Spleen (tissue), 11 donors: ENCODE measurements around the gene JAZF1. TPM values are rescaled to one million over a fixed set of nuclear protein-coding genes. Genes with fewer than 3 reads are reported as not detected.

Experiments
- DNase-seq: peaks from one replicate; pipeline ENCODE4 v3.0.0-alpha.2; 2020
- H3K27ac ChIP-seq, 8 donors: fragments of 200-600 bp; sonication (generic) in 7 of 8; 1 replicate in 4 of 8; 2 replicates in 4 of 8; pipeline versions ENCODE4 v1.5.0 to v1.8.0; 2016 to 2021; ENCODE audit warnings: inconsistent platforms in 4 of 8, mild to moderate bottlenecking in 4 of 8, moderate library complexity in 1 of 8
- H3K27me3 ChIP-seq, 7 donors: fragments of 200-600 bp; sonication (generic) in 6 of 7; replicated peaks in 1 of 7; 1 replicate in 4 of 7; 2 replicates in 3 of 7; pipeline versions ENCODE4 v1.5.0 to v1.8.0; 2016 to 2021; ENCODE audit warnings: inconsistent platforms in 3 of 7, mild to moderate bottlenecking in 1 of 7
- H3K36me3 ChIP-seq, 6 donors: fragments of 200-600 bp; sonication (generic) in 5 of 6; 1 replicate in 4 of 6; 2 replicates in 2 of 6; pipeline versions ENCODE4 v1.5.0 to v1.8.0; 2016 to 2021; ENCODE audit warnings: inconsistent platforms in 2 of 6
- H3K4me1 ChIP-seq, 6 donors: fragments of 200-600 bp; sonication (generic) in 5 of 6; 1 replicate in 3 of 6; 2 replicates in 3 of 6; pipeline versions ENCODE4 v1.5.0 to v1.8.0; 2016 to 2021; ENCODE audit warnings: inconsistent platforms in 3 of 6
- H3K4me3 ChIP-seq, 8 donors: fragments of 200-600 bp; sonication (generic) in 7 of 8; 1 replicate in 4 of 8; 2 replicates in 4 of 8; pipeline versions ENCODE4 v1.5.0 to v1.8.0; 2016 to 2021; ENCODE audit warnings: inconsistent platforms in 4 of 8, mild to moderate bottlenecking in 4 of 8, moderate library complexity in 2 of 8
- H3K9me3 ChIP-seq, 8 donors: fragments of 200-600 bp; sonication (generic) in 7 of 8; 1 replicate in 4 of 8; 2 replicates in 4 of 8; pipeline versions ENCODE4 v1.5.0 to v1.8.0; 2016 to 2021; ENCODE audit warnings: inconsistent platforms in 4 of 8
- POLR2A ChIP-seq, 3 donors: fragments of 450-650 bp; IDR thresholded peaks; one replicate each; pipeline ENCODE4 v1.5.1; 2017; ENCODE audit warnings: antibody characterized with exemption in 3 of 3, mild to moderate bottlenecking in 1 of 3
- POLR2AphosphoS5 ChIP-seq, 3 donors: sonication (generic); formaldehyde crosslinking; IDR thresholded peaks; one replicate each; pipeline ENCODE4 v1.5.1; 2017; ENCODE audit warnings: antibody characterized with exemption in 3 of 3
- WGBS, 5 donors: extraction: QIAGEN DNeasy Blood & Tissue Kit in 3 of 5; methylation state at CpG; one replicate each; pipeline versions ENCODE4 v1.1.5 to v1.1.7; 2013 to 2018; 5-methylcytosine and 5-hydroxymethylcytosine counted together
- intact Hi-C: fragments of 100-400 bp; cut with DNase I; formaldehyde crosslinking; loops from one replicate; pipeline ENCODE4 v1.15.0; 2023; ENCODE audit warnings: low total_unique reads
- polyA plus RNA-seq, 3 donors: library from polyadenylated mRNA; stranded (reverse); fragments of 200-250 nt; gene quantifications; one replicate each; pipeline ENCODE4 v1.2.1, GENCODE V29; 2013
- total RNA-seq, 7 donors: library from RNA; depleted of rRNA in 3 of 7; stranded (reverse); fragments of >200 nt in 3 of 7; fragmentation: NEBNext Ultra II Directional in 4 of 7; extraction: Animal tissue kit (Norgen Biotek cat#: 25700) in 4 of 7; gene quantifications; one replicate each; pipeline versions ENCODE4 v1.1.0 to v1.2.1, GENCODE V29; 2016 to 2021
- TF ChIP-seq, protein P1 (sequence below), 11 experiments: fragments of 200-600 bp in 7 of 11; fragments of 450-650 bp in 4 of 11; sonication (generic) in 4 of 11; IDR thresholded peaks in 8 of 11; conservative IDR thresholded peaks in 3 of 11; 1 replicate in 7 of 11; 2 replicates in 4 of 11; pipeline versions ENCODE4 v1.4.0 to v1.8.0; 2016 to 2021; ENCODE audit warnings: antibody characterized with exemption in 11 of 11, inconsistent platforms in 4 of 11, mild to moderate bottlenecking in 1 of 11
- donor health status: healthy with polysubstance abuse.
- donor health status: DM: no; HTN: no; CAD: no; lungs with moderate emphysema.
- donor health status: DM: no; HTN: no; CAD: no.
- donor health status: Bipolar disorder and iron deficiency.
- donor health status: healthy.
- donor health status: DM: no; HTN: no; CAD: no.
- donor health status: DM: yes; HTN: yes; CAD: no.

The JAZF1 gene
- total and polyA plus RNA-seq, 10 donors = 13.5 to 33.8 (median 24.7) TPM

DNA sequence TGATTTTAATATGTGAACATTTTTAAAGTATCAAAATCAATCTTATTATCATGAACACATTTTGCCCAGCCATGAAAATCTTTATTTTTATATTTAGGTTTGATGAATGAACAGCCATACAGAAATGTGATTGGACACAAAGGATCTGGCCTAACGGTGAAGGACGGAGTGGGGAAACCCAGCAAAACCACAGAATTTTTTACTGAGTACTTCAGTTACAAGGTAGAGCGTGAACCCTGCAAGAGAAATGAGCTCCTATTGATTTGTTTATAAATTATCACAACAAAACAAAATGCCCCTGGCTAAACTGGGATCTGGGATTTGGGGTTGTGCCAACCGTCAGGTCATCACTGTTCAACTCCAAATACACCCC lies 118.8 kb downstream of the JAZF1 start:
- DNase-seq = no peak
- Histone ChIP-seq H3K27me3 (no peaks in the 10 kb centered on the region), H3K27ac (no peak overlapping the region), H3K36me3 (no peaks in the 10 kb centered on the region), H3K9me3 (no peaks in the 10 kb centered on the region), H3K4me1 (peaks cover 4 to 38% (median 20%) of the 10 kb centered on the region in 6 donors), H3K4me3 (no peak overlapping the region)
- WGBS, 5 donors = 62 to 85% (median 72%) methylated on average over 4 of the region's 4 CpGs
- TF ChIP-seq, protein P1, sequence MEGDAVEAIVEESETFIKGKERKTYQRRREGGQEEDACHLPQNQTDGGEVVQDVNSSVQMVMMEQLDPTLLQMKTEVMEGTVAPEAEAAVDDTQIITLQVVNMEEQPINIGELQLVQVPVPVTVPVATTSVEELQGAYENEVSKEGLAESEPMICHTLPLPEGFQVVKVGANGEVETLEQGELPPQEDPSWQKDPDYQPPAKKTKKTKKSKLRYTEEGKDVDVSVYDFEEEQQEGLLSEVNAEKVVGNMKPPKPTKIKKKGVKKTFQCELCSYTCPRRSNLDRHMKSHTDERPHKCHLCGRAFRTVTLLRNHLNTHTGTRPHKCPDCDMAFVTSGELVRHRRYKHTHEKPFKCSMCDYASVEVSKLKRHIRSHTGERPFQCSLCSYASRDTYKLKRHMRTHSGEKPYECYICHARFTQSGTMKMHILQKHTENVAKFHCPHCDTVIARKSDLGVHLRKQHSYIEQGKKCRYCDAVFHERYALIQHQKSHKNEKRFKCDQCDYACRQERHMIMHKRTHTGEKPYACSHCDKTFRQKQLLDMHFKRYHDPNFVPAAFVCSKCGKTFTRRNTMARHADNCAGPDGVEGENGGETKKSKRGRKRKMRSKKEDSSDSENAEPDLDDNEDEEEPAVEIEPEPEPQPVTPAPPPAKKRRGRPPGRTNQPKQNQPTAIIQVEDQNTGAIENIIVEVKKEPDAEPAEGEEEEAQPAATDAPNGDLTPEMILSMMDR (IDR thresholded peaks at IDR 0.05 in 8 of 11, conservative IDR thresholded peaks at IDR 0.05 in 3 of 11) = no peak
- TF ChIP-seq POLR2AphosphoS5 (IDR thresholded peaks at IDR 0.05) (no peak), POLR2A (IDR thresholded peaks at IDR 0.05) (no peak)
- intact Hi-C loops = no loop called here

DNA sequence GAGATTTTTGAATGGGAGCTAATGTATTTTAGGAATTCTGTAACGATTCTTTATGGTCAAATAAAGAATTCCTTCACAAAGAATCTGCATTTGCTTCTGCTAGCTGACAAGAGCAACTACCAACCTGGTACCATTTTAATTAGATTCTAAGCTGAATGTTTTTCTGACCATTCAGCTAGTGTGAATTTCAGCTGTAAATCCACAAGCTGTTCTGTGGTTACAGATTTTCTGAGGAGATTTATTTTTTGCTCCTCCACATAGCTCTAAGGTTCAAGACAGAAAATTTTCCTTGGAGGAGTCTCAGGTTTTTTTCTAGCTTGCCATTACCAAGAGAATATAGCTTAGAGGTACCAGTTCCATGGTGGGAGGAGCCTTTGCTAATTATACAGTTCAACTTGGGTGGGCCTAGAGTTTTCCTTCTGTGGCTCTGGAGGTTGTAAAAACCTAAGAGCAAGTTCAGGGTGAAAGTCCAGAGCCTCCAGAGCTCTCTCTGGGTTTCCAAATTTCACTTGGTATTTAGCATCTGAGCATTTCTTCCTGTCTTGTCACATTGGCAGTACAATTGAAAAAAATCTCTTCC lies 120.1 kb downstream of the JAZF1 start:
- no peak for DNase-seq
- Histone ChIP-seq H3K4me1 (peaks cover 4 to 34% (median 19%) of the 10 kb centered on the region in 6 donors), H3K27me3 (no peaks in the 10 kb centered on the region), H3K4me3 (no peak overlapping the region), H3K36me3 (no peaks in the 10 kb centered on the region), H3K9me3 (no peaks in the 10 kb centered on the region), H3K27ac (no peak overlapping the region)
- WGBS, 5 donors = 63 to 84% (median 79%) methylated on average over 1 of the region's 1 CpG
- intact Hi-C loops = no loop called here
- TF ChIP-seq POLR2A (IDR thresholded peaks at IDR 0.05) = no peak
- TF ChIP-seq, protein P1 (IDR thresholded peaks at IDR 0.05 in 8 of 11, conservative IDR thresholded peaks at IDR 0.05 in 3 of 11) = no peak
- no peak for TF ChIP-seq POLR2AphosphoS5 (IDR thresholded peaks at IDR 0.05)

DNA sequence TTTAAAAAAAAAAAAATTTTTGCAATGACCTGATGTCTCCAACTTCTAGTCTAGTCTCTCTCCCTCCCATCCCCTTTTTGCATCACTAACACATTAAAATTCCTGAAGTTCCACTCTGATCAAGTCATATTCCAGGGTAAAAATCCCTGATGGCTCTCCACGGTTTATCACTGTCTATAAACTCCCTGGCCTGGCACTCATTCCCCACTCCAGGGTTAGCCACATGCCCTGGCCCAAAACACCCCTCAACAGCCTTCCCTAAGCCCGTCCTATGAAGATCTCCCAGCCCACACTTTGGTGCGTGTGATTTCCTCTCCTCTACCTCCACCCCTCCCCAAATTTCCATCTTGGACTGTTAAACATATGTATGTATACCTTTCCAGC lies 125.4 kb downstream of the JAZF1 start:
- Histone ChIP-seq H3K9me3 (no peaks in the 10 kb centered on the region), H3K4me1 (peaks cover 0 to 23% (median 10%) of the 10 kb centered on the region in 6 donors), H3K36me3 (no peaks in the 10 kb centered on the region), H3K27ac (no peak overlapping the region), H3K27me3 (no peaks in the 10 kb centered on the region), H3K4me3 (no peak overlapping the region)
- TF ChIP-seq POLR2AphosphoS5 (IDR thresholded peaks at IDR 0.05) (no peak), POLR2A (IDR thresholded peaks at IDR 0.05) (no peak)
- TF ChIP-seq, protein P1 (IDR thresholded peaks at IDR 0.05 in 8 of 11, conservative IDR thresholded peaks at IDR 0.05 in 3 of 11) = no peak
- intact Hi-C loops = no loop called here
- WGBS, 5 donors = 71 to 89% (median 87%) methylated on average over 3 of the region's 3 CpGs
- no peak for DNase-seq

DNA sequence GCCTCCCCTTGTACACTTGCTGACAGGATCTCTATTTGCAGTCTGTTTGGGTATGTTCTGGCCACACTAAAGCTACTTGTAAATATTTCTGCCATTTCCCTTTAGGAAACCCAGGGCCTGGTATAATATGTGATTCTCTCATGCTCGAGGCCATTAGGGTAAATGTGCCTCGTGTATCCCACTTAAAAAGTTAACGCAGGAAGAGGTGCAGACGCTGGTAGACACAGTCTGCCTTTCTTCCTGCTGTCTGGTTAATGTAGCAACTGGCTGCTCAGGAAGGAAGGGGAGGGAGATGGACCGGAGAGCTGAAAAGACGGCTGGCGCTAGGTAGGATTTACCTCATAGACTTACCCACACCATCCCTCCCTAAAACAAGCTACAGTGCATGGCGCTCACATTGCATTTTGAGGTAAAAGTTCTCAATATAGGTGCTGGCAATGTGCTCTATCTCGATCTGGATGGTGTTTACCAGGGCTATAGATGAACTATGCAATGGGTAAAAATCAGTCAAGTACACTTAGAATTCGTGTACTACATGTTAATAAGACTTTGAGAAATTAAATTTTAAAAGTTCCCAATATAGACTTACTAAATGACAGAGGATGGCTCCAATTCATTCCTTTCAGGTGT lies 125.9 kb downstream of the JAZF1 start:
- intact Hi-C loops = no loop called here
- H3K4me3 ChIP-seq = no peak overlapping the region
- no peaks in the 10 kb centered on the region for H3K9me3 ChIP-seq
- TF ChIP-seq, protein P1 (IDR thresholded peaks at IDR 0.05 in 8 of 11, conservative IDR thresholded peaks at IDR 0.05 in 3 of 11) = no peak
- TF ChIP-seq POLR2A (IDR thresholded peaks at IDR 0.05) (no peak), POLR2AphosphoS5 (IDR thresholded peaks at IDR 0.05) (no peak)
- 37 to 56% (median 39%) methylated on average over 10 of the region's 10 CpGs for WGBS, 5 donors
- peaks cover 0 to 23% (median 10%) of the 10 kb centered on the region in 6 donors for H3K4me1 ChIP-seq
- no peaks in the 10 kb centered on the region for H3K36me3 ChIP-seq
- DNase-seq = no peak
- H3K27me3 ChIP-seq = no peaks in the 10 kb centered on the region
- no peak overlapping the region for H3K27ac ChIP-seq
